GM12801 (cell line): ENCODE results near the gene SCML1.

Experiments
- TF ChIP-seq, protein P1 (sequence below): IDR thresholded peaks from one replicate; pipeline ENCODE4 v1.5.1; 2011; ENCODE audit warnings: control low read depth; ENCODE audit not compliant: insufficient read length; ENCODE audit errors: extremely low read depth

Gene SCML1

GRCh38 chrX:17758382-17758781 lies 21.1 kb downstream of the SCML1 start:
- TF ChIP-seq, protein P1, sequence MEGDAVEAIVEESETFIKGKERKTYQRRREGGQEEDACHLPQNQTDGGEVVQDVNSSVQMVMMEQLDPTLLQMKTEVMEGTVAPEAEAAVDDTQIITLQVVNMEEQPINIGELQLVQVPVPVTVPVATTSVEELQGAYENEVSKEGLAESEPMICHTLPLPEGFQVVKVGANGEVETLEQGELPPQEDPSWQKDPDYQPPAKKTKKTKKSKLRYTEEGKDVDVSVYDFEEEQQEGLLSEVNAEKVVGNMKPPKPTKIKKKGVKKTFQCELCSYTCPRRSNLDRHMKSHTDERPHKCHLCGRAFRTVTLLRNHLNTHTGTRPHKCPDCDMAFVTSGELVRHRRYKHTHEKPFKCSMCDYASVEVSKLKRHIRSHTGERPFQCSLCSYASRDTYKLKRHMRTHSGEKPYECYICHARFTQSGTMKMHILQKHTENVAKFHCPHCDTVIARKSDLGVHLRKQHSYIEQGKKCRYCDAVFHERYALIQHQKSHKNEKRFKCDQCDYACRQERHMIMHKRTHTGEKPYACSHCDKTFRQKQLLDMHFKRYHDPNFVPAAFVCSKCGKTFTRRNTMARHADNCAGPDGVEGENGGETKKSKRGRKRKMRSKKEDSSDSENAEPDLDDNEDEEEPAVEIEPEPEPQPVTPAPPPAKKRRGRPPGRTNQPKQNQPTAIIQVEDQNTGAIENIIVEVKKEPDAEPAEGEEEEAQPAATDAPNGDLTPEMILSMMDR, result no peak

- TF ChIP-seq, protein P1, result no peak
These were observed 22.7 kb downstream of the SCML1 start for GRCh38 chrX:17759990-17760389.

GRCh38 chrX:17767734-17768133 lies 30.4 kb downstream of the SCML1 start:
- TF ChIP-seq, protein P1, result no peak

DNA sequence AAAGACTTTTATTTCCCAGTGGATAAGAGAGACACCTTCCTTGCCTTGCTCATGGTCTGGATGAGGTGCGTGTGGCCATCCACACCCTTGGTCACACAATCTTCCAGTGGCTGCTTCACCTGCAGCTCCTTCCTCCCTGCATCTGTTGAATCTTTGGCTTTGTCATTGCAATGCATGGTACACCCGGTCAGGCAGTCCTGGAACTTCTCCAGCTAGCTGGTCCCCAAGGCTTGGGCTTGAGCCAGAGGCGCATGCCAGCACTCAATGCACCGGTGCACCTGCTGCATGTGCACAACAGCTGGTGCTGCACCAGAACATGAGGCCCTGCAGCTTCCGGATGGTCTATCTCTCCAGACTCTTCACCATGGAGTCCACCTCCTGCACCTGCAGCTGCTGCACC lies 31.7 kb downstream of the SCML1 start:
- TF ChIP-seq, protein P1, result no peak

- TF ChIP-seq, protein P1, result no peak
These were observed 32.5 kb downstream of the SCML1 start for GRCh38 chrX:17769701-17770269.

DNA sequence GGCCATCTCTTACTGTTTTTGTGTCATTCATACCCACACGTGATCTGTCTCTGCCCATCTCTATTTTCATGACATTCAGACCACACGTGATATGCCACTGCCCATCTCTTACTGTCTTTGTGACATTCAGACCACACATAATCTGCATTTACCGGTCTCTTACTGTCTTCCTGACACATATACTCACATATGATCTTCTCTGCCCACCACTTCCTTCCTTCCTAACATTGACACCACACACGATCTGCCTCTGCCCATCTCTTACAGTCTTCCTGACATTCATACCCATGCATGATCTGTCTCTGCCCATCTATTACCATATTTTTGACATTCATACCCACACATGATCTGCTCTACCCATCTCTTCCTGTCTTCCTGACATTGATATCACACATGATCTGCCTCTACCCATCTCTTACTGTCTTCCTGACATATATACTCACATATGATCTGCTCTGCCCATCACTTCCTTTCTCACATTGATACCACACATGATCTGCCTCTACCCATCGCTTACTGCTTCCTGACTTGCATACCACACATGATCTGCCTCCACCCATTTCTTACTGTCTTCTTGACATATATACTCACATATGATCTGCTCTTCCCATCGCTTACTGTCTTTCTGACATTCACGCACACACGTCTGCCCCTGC lies 36.1 kb downstream of the SCML1 start:
- TF ChIP-seq, protein P1, result no peak

DNA sequence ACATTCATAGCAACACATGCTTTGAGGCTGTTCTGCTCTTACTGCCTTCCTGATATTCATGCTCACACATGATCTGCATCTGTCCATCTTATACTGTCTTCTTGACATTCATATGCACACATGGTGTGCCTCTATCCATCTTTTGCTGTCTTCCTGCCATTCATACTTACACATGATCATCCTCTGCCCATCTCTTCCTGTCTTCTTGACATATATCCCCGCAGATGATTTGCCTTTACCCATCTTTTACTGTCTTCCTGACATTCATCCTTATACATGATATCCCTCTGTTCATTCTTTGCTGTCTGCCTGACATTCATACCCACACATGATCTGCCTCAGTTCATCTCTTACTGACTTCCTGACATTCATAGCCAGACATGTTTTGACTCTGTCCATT lies 36.8 kb downstream of the SCML1 start:
- TF ChIP-seq, protein P1, result no peak
